BE2C (cell line): Measurements from ENCODE around the gene SCAI.
"Not testable (repeated sequence)": the region's sequence is repeated elsewhere in the genome, so short reads cannot be mapped to it uniquely, and the experiment has no call there.

Source experiments
- DNase-seq: peaks from one replicate; pipeline ENCODE4 v3.0.0-alpha.2; 2020
- H3K27me3 ChIP-seq: fragments of 250-450 bp; sonication (Bioruptor Pico); 2 replicates; pipeline ENCODE4 v1.5.1; 2020; ENCODE audit warnings: mild to moderate bottlenecking
- H3K36me3 ChIP-seq: fragments of 250-450 bp; sonication (Bioruptor Pico); 2 replicates; pipeline ENCODE4 v1.5.1; 2020; ENCODE audit warnings: mild to moderate bottlenecking
- H3K4me1 ChIP-seq: fragments of 250-450 bp; sonication (Bioruptor Pico); 2 replicates; pipeline ENCODE4 v1.5.1; 2020
- H3K4me3 ChIP-seq: 2 replicates; pipeline ENCODE4 v1.5.1; 2011; ENCODE audit warnings: low read depth, low read length
- H3K9me3 ChIP-seq: fragments of 250-450 bp; sonication (Bioruptor Pico); 2 replicates; pipeline ENCODE4 v1.5.1; 2020
- CTCF ChIP-seq: IDR thresholded peaks from 2 replicates; pipeline ENCODE4 v1.5.1; 2012; ENCODE audit warnings: mild to moderate bottlenecking, low read depth, low read length

The SCAI gene

GRCh38 chr9:125088752-125089151 lies 54.6 kb downstream of the SCAI start:
- no peaks in the 10 kb centered on the region for H3K4me1 ChIP-seq
- H3K4me3 ChIP-seq, result no peak overlapping the region
- no peaks in the 10 kb centered on the region for H3K27me3 ChIP-seq
- no peak for DNase-seq
- H3K9me3 ChIP-seq, result no peaks in the 10 kb centered on the region
- no peak for TF ChIP-seq CTCF
- H3K36me3 ChIP-seq, result no peaks in the 10 kb centered on the region

GRCh38 chr9:125085703-125086477 lies 57.4 kb downstream of the SCAI start:
- TF ChIP-seq CTCF, result no peak
- H3K9me3 ChIP-seq, result no peaks in the 10 kb centered on the region; the same call in 1 of the 2 replicates
- no peaks in the 10 kb centered on the region for H3K36me3 ChIP-seq
- no peaks in the 10 kb centered on the region for H3K27me3 ChIP-seq
- DNase-seq, result no peak
- no peak overlapping the region for H3K4me3 ChIP-seq
- no peaks in the 10 kb centered on the region for H3K4me1 ChIP-seq

- not testable (repeated sequence) for H3K9me3 ChIP-seq, H3K4me3 ChIP-seq, H3K36me3 ChIP-seq, H3K4me1 ChIP-seq, DNase-seq, H3K27me3 ChIP-seq
Measured at GRCh38 chr9:125082197-125082596, 61.1 kb downstream of the SCAI start.

- H3K9me3 ChIP-seq, DNase-seq, H3K4me3 ChIP-seq, H3K36me3 ChIP-seq, H3K4me1 ChIP-seq, H3K27me3 ChIP-seq: not testable (repeated sequence)
Measured at GRCh38 chr9:125080797-125081196, 62.5 kb downstream of the SCAI start.

GRCh38 chr9:125079931-125080330 lies 63.4 kb downstream of the SCAI start:
- H3K9me3 ChIP-seq, result no peaks in the 10 kb centered on the region; the same call in 1 of the 2 replicates
- no peak for DNase-seq
- TF ChIP-seq CTCF, result no peak

GRCh38 chr9:125075997-125076396 lies 67.3 kb downstream of the SCAI start:
- H3K27me3 ChIP-seq, result no peaks in the 10 kb centered on the region
- H3K4me1 ChIP-seq, result no peaks in the 10 kb centered on the region
- no peak overlapping the region for H3K4me3 ChIP-seq
- DNase-seq, result no peak
- TF ChIP-seq CTCF, result no peak
- H3K36me3 ChIP-seq, result no peaks in the 10 kb centered on the region
- H3K9me3 ChIP-seq, result no peaks in the 10 kb centered on the region

More at GRCh38 chr9:125079931-125080330, 63.4 kb downstream of the SCAI start:
- H3K4me1 ChIP-seq, result no peaks in the 10 kb centered on the region
- no peak overlapping the region for H3K4me3 ChIP-seq
- H3K27me3 ChIP-seq, result no peaks in the 10 kb centered on the region
- no peaks in the 10 kb centered on the region for H3K36me3 ChIP-seq

- Histone ChIP-seq H3K36me3 (no peaks in the 10 kb centered on the region), H3K9me3 (no peaks in the 10 kb centered on the region), H3K4me1 (no peaks in the 10 kb centered on the region), H3K27me3 (no peaks in the 10 kb centered on the region), H3K4me3 (no peak overlapping the region)
- no peak for DNase-seq
- no peak for TF ChIP-seq CTCF
Measured at GRCh38 chr9:125074976-125075375, 68.4 kb downstream of the SCAI start.
